K562 (cell line): ENCODE results near the gene GPR3. TPM values are rescaled to one million over a fixed set of nuclear protein-coding genes. Genes with fewer than 3 reads are reported as not detected.

Experiments
- ATAC-seq: fragments of 200-7000 bp; cut with Tn5 transposase; 3 replicates; pipeline ENCODE4 v1.9.1; 2020; ENCODE audit warnings: moderate library complexity
- BruUV-seq: library from RNA; stranded (reverse); fragments of 400-500 nt; replicated peaks from 2 replicates; lab custom pipeline; 2021; lab: Mats Ljungman, UMichigan
- CTCF ChIA-PET: fragments of 300-600 bp; formaldehyde crosslinking; extraction: SDS; loops from one replicate; lab custom pipeline; 2021; ENCODE audit warnings: low intra/inter-chr PET ratio; lab: Yijun Ruan, JAX
- POLR2A ChIA-PET: fragments of 300-600, 350-650 bp; sonication (Branson Sonifier 250); formaldehyde crosslinking; extraction: SDS; loops from one replicate; lab custom pipeline; 2021; ENCODE audit warnings: antibody characterized with exemption, inconsistent platforms; lab: Yijun Ruan, JAX
- DNase-seq, 4 experiments: peaks; one replicate each; pipeline versions ENCODE4 v3.0.0 to v3.0.0-alpha.2; 2011 to 2018; ENCODE audit warnings: low spot score in 3 of 4, mixed read lengths in 3 of 4; ENCODE audit errors: extremely low read depth in 1 of 4
- FAIRE-seq: peaks from 2 replicates; lab custom pipeline; 2011; peaks lifted over from hg19 to GRCh38; lab: Jason Lieb, UNC
- H2AFZ ChIP-seq: 2 replicates; pipeline ENCODE4 v1.6.0; 2011; ENCODE audit warnings: low read depth, low read length, control low read depth, inconsistent platforms
- H3K27ac ChIP-seq: fragments of 200-600 bp; 3 replicates; pipeline ENCODE4 v1.8.0; 2011; ENCODE audit warnings: low read depth, mild to moderate bottlenecking, control low read depth, inconsistent platforms, low read length, moderate library complexity, mixed read lengths; ENCODE audit errors: extremely low read depth
- H3K27me3 ChIP-seq, 2 experiments: fragments of 300-600 bp in 1 of 2; 2 replicates in 1 of 2; 3 replicates in 1 of 2; pipeline versions ENCODE4 v1.6.0 to v1.8.0; 2011; ENCODE audit warnings: inconsistent platforms in 2 of 2, low read length in 2 of 2, mild to moderate bottlenecking in 1 of 2, mixed read lengths in 1 of 2, moderate library complexity in 1 of 2; ENCODE audit not compliant: control insufficient read depth in 2 of 2, insufficient read depth in 2 of 2
- H3K36me3 ChIP-seq: fragments of 300-600 bp; 3 replicates; pipeline ENCODE4 v1.8.0; 2011; ENCODE audit warnings: mild to moderate bottlenecking, low read length, inconsistent platforms; ENCODE audit not compliant: control insufficient read depth, insufficient read depth
- H3K4me1 ChIP-seq, 2 experiments: fragments of 200-600 bp in 1 of 2; replicated peaks in 1 of 2; 2 replicates in 1 of 2; 3 replicates in 1 of 2; pipeline versions ENCODE4 v1.5.1 to v1.8.0; 2011; ENCODE audit warnings: inconsistent platforms in 2 of 2, low read length in 2 of 2, mild to moderate bottlenecking in 1 of 2, mixed read lengths in 1 of 2, moderate library complexity in 1 of 2; ENCODE audit not compliant: control insufficient read depth in 2 of 2, insufficient read depth in 2 of 2
- H3K4me2 ChIP-seq: 2 replicates; pipeline ENCODE4 v1.6.1; 2011; ENCODE audit warnings: low read length, control low read depth, inconsistent platforms, mixed read lengths; ENCODE audit not compliant: insufficient read depth
- H3K4me3 ChIP-seq: fragments of 200-600 bp; sonication (generic), shearing (Covaris generic); 2 replicates; pipeline ENCODE4 v1.5.1; 2016; ENCODE audit warnings: control low read depth, inconsistent platforms
- H3K79me2 ChIP-seq: fragments of 200-600 bp; 3 replicates; pipeline ENCODE4 v1.8.0; 2011; ENCODE audit warnings: low read length, inconsistent platforms; ENCODE audit not compliant: control insufficient read depth, insufficient read depth
- H3K9ac ChIP-seq, 2 experiments: 2 replicates each; pipeline versions ENCODE4 v1.6.0 to v1.6.1; 2011; ENCODE audit warnings: low read depth in 2 of 2, low read length in 2 of 2, control low read depth in 1 of 2, inconsistent platforms in 1 of 2, mild to moderate bottlenecking in 1 of 2, mixed read lengths in 1 of 2; ENCODE audit not compliant: insufficient read depth in 1 of 2
- H3K9me1 ChIP-seq: one replicate; pipeline ENCODE4 v1.6.0; 2011; ENCODE audit warnings: inconsistent platforms, mild to moderate bottlenecking, low read length, moderate library complexity; ENCODE audit not compliant: control insufficient read depth, insufficient read depth
- H3K9me3 ChIP-seq: replicated peaks from 2 replicates; pipeline ENCODE4 v1.5.1; 2011; ENCODE audit warnings: low read depth, low read length, inconsistent platforms; ENCODE audit not compliant: control insufficient read depth, insufficient read depth
- H4K20me1 ChIP-seq: replicated peaks from 2 replicates; pipeline ENCODE4 v1.6.1; 2011; ENCODE audit warnings: low read length, inconsistent platforms, mixed read lengths; ENCODE audit not compliant: control insufficient read depth, insufficient read depth
- FOXM1 ChIP-seq, 2 experiments: fragments of 450-650 bp in 1 of 2; sonication (generic) in 1 of 2; formaldehyde crosslinking in 1 of 2; IDR thresholded peaks; 2 replicates each; pipeline versions ENCODE4 v1.6.1 to v1.9.0; 2017 to 2022; ENCODE audit warnings: low read depth in 2 of 2, mild to moderate bottlenecking in 2 of 2, missing genetic modification reagents in 1 of 2, moderate library complexity in 1 of 2
- FOXP4 ChIP-seq: sonication (generic); formaldehyde crosslinking; IDR thresholded peaks from 2 replicates; pipeline ENCODE4 v1.8.0; 2022; ENCODE audit warnings: mild to moderate bottlenecking, missing genetic modification reagents, borderline replicate concordance
- MAX ChIP-seq: sonication (generic); formaldehyde crosslinking; IDR thresholded peaks from 2 replicates; pipeline ENCODE4 v1.9.0; 2022; ENCODE audit warnings: mild to moderate bottlenecking, missing genetic modification reagents
- POLR2G ChIP-seq: fragments of 200-400 bp; formaldehyde crosslinking; IDR thresholded peaks from 2 replicates; pipeline ENCODE4 v1.6.1; 2017; ENCODE audit warnings: low read depth, mild to moderate bottlenecking, antibody characterized with exemption, low read length, moderate library complexity
- RBM22 ChIP-seq: fragments of 200-400 bp; formaldehyde crosslinking; IDR thresholded peaks from 2 replicates; pipeline ENCODE4 v1.6.1; 2018; ENCODE audit warnings: low read length, low read depth; ENCODE audit not compliant: poor library complexity, severe bottlenecking
- SNIP1 ChIP-seq: fragments of 450-650 bp; IDR thresholded peaks from 2 replicates; pipeline ENCODE4 v1.7.1; 2017; ENCODE audit warnings: low read depth, mild to moderate bottlenecking
- SRSF3 ChIP-seq: fragments of 200-400 bp; formaldehyde crosslinking; IDR thresholded peaks from 2 replicates; pipeline ENCODE4 v1.6.1; 2016; ENCODE audit warnings: mild to moderate bottlenecking, low read length, moderate library complexity; ENCODE audit not compliant: insufficient read depth
- TARDBP ChIP-seq: fragments of 450-650 bp; IDR thresholded peaks from 2 replicates; pipeline ENCODE4 v1.6.1; 2016
- USF1 ChIP-seq: sonication (generic); formaldehyde crosslinking; IDR thresholded peaks from 2 replicates; pipeline ENCODE4 v1.9.0; 2022; ENCODE audit warnings: mild to moderate bottlenecking, missing genetic modification reagents
- WGBS: fragments of 100-300 bp; shearing (Covaris generic); methylation state at CpG from one replicate; pipeline ENCODE4 v1.1.6; 2016; ENCODE audit warnings: low coverage, mixed read lengths; ENCODE audit not compliant: insufficient coverage; ENCODE audit errors: missing lambda C conversion rate; 5-methylcytosine and 5-hydroxymethylcytosine counted together
- in situ Hi-C: fragments of 300-500 bp; cut with MboI; formaldehyde crosslinking; loops from 4 replicates; pipeline ENCODE4 v1.15.0; 2018; ENCODE audit warnings: inconsistent platforms, mixed read lengths
- intact Hi-C: fragments of 100-400 bp; cut with micrococcal nuclease; formaldehyde crosslinking; loops from 2 replicates; pipeline ENCODE4 v1.14.2; 2022
- polyA plus RNA-seq, 8 experiments: library from polyadenylated mRNA; depleted of rRNA in 4 of 8; stranded (reverse) in 5 of 8; unstranded in 3 of 8; fragments of >200 nt; fragmentation: Nextera tagmentation in 2 of 8; fragmentation: Illumina TruSeq in 1 of 8; extraction: Ambion mirVana in 2 of 8; extraction: Trizol in 1 of 8; gene quantifications; 2 replicates each; pipeline versions ENCODE4 v1.2.1 to v1.2.3, GENCODE V29; 2011 to 2014; ENCODE audit warnings: inconsistent platforms in 1 of 8, missing spikeins in 1 of 8
- total RNA-seq, 7 experiments: library from RNA; depleted of rRNA in 6 of 7; stranded (reverse); fragments of >200 nt in 6 of 7; fragmentation: Illumina TruSeq in 2 of 7; extraction: Trizol in 2 of 7; gene quantifications; 2 replicates each; pipeline versions ENCODE4 v1.2.1 to v1.2.3, GENCODE V29; 2011 to 2021; ENCODE audit warnings: low replicate concordance in 1 of 7

GPR3 gene
- total and polyA plus RNA-seq, 9 of the 15 experiments (the other 6 are each of a cell fraction or from before 2014, with no cell fraction given): 0.24 to 11.5 (median 3.7) TPM

GRCh38 chr1:27399251-27400025 lies 7.0 kb downstream of the GPR3 start:
- H2AFZ ChIP-seq: no peak overlapping the region
- no peaks in the 10 kb centered on the region for H3K9me1 ChIP-seq
- WGBS: 66% methylated on average over 19 of the region's 19 CpGs
- in situ Hi-C loops (loop anchor here (5.0 kb wide), 1 partner anchor 208 kb away; no protein-coding TSS in a partner anchor), intact Hi-C loops (loop anchor here (5.0 kb wide), 1 partner anchor 352 kb away; no protein-coding TSS in a partner anchor)
- no peak for ATAC-seq
- no peaks in the 10 kb centered on the region for H4K20me1 ChIP-seq
- CTCF ChIA-PET: interaction anchor here (0.8 kb wide), 1 partner anchor 207 kb away, joined by 3 read pairs; no protein-coding TSS in a partner anchor
- peaks cover 11% of the 10 kb centered on the region; the same call in 1 of the 3 replicates for H3K36me3 ChIP-seq
- no peak for FAIRE-seq
- H3K9me3 ChIP-seq: no peaks in the 10 kb centered on the region
- H3K4me2 ChIP-seq: no peak overlapping the region
- no peaks in the 10 kb centered on the region for H3K79me2 ChIP-seq
- H3K4me3 ChIP-seq: no peak overlapping the region
- no peak for DNase-seq
- no peak overlapping the region for H3K27ac ChIP-seq
- POLR2A ChIA-PET: interaction anchor here (0.6 to 1.5 kb wide), 10 partner anchors 9 to 254 kb away, joined by 3 to 5 read pairs (median 3); no protein-coding TSS in a partner anchor
- peak overlapping the region in 1 of 2 experiments; percentile 32; a peak in 2 of 4 replicates for H3K9ac ChIP-seq
- peaks cover 0 to 27% of the 10 kb centered on the region in 2 experiments; a peak in 3 of 5 replicates for H3K4me1 ChIP-seq
- TF ChIP-seq RBM22: peak; percentile 84
- peak; percentile 34; the same call in 1 of the 2 replicates for TF ChIP-seq TARDBP
- 0 out of 2 replicates have a peak, but pooled peaks have one; percentile 12 for TF ChIP-seq FOXP4
- peak; percentile 73 for TF ChIP-seq POLR2G
- no peak for TF ChIP-seq SRSF3
- TF ChIP-seq USF1 (CRISPR knock-in tag): 0 out of 2 replicates have a peak, but pooled peaks have one; percentile 7
- no peak for TF ChIP-seq SNIP1
- TF ChIP-seq MAX (CRISPR knock-in tag): peak; percentile 21
- TF ChIP-seq FOXM1 (IDR thresholded peaks at IDR 0.05; ENCODE audit: low read depth): no peak
- TF ChIP-seq FOXM1 (CRISPR knock-in tag; IDR thresholded peaks at IDR 0.05; ENCODE audit: low read depth): 0 out of 2 replicates have a peak, but pooled peaks have one; percentile 67
- no TSS peak for BruUV-seq
- H3K27me3 ChIP-seq: no peaks in the 10 kb centered on the region
